Measurements from ENCODE around the gene RIC8A. TPM values are rescaled to one million over a fixed set of nuclear protein-coding genes. Genes with fewer than 3 reads are reported as not detected.

Gene RIC8A
- total RNA-seq, 1 donor from 2014 or later: 103 TPM

DNA sequence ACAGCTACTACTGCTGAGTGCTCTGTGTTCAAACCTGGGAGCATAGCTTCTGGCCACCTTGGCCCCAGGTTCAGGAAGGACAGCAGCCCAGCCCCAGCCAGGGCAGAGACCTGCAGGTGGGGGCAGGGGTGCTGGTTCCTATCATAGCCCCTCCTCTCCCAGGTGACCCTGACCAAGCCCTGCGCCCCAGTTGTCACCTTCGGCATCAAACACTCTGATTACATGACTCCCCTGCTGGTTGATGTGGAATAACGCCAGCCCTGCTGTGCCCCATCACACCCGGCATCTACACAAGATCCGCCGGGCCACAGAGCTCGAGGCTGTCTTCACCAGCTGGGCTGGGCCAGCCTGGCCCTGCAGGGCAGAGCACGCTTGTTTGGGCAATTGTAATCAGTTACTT, 7.7 kb upstream of the RIC8A start:
- TF ChIP-seq CTCF (IDR thresholded peaks at IDR 0.05): no peak
- Histone ChIP-seq H3K4me3 (no peak overlapping the region), H3K36me3 (peaks cover 34% of the 10 kb centered on the region), H3K4me1 (peaks cover 20% of the 10 kb centered on the region), H3K9me3 (no peaks in the 10 kb centered on the region), H3K27me3 (ENCODE audit: low read depth) (no peaks in the 10 kb centered on the region), H3K27ac (no peak overlapping the region)
- intact Hi-C loops (cut with DNase I): no loop called here
- no peak for ATAC-seq
- peak; percentile 35 for DNase-seq

DNA sequence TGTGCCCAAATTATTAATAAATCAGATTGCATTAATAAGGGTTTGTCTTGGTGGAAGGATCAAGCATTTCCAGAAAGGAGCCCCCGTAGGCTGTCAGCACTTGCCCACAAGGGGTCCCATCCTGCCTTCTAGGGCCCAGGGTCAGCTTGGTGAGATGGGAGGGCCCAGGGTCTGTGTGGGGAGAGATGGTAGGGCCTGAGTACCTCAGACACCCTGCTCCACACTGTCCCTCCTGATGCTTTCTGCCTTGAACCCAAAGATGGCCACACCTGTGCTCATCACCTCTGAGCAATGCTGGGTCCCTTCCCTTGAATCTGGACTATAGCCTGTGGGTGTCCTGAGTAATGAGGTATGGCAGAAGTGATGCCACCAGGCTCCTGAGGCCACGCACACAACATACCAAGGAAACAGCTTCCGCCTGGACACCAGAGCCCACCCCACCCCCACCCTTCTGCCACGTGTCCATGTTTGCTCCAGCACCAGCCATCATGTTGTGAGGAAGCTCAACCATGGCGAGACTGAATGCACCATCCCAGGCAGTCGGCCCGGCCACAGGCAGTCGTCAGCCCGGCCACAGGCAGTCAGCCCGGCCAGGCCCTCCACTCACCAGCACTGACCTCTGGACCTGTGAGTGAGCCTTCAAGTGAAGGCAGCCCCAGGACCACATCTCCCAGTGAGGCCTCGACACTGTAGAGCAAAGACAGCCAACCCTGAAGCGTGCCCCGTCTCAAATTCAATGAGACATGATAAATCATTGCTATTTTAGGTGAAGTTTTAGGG, 7.1 kb upstream of the RIC8A start:
- intact Hi-C loops (cut with DNase I): no loop called here
- peaks cover 40% of the 10 kb centered on the region for H3K36me3 ChIP-seq
- no peaks in the 10 kb centered on the region for H3K27me3 ChIP-seq (ENCODE audit: low read depth)
- peaks cover 25% of the 10 kb centered on the region for H3K4me1 ChIP-seq
- H3K4me3 ChIP-seq: no peak overlapping the region
- no peak for TF ChIP-seq CTCF (IDR thresholded peaks at IDR 0.05)
- ATAC-seq: no peak
- peak; percentile 40 for DNase-seq
- H3K9me3 ChIP-seq: no peaks in the 10 kb centered on the region
- no peak overlapping the region for H3K27ac ChIP-seq

DNA sequence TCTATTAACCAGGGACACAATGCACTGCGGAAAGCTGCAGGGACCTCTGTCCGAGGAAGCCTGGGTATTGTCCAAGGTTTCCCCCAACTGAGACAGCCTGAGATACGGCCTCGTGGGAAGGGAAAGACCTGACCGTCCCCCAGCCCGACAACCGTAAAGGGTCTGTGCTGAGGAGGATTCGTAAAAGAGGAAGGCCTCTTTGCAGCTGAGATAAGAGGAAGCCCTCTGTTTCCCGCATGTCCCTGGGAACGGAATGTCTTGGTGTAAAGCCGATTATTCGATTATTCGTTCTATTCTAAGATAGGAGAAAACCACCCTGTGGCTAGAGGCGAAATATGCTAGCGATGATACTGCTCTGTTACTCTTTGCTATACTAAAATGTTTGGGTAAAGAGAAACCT, 5.5 kb upstream of the RIC8A start:
- DNase-seq: peak; percentile 12
- Histone ChIP-seq H3K4me3 (no peak overlapping the region), H3K36me3 (peaks cover 45% of the 10 kb centered on the region), H3K27me3 (ENCODE audit: low read depth) (no peaks in the 10 kb centered on the region), H3K9me3 (no peaks in the 10 kb centered on the region), H3K27ac (no peak overlapping the region), H3K4me1 (peaks cover 37% of the 10 kb centered on the region)
- no peak for ATAC-seq
- TF ChIP-seq CTCF (IDR thresholded peaks at IDR 0.05): no peak
- intact Hi-C loops (cut with DNase I): no loop called here

DNA sequence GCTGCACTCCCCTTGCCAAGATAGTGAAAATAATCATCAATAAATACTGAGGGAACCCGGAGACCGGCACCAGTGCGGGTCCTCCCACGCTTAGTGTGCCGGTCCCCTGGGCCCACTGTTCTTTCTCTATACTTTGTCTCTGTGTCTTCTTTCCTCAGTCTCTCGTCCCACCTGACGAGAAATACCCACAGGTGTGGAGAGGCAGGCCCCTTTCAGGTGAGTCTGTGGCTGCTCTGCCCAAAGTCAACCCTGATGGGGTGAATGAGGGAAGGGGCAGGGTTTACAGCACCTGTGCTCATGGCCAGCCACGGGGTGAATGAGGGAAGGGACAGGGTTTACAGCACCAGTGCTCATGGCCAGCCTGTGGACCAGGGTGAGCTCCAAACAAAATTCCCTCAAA, 5.0 kb upstream of the RIC8A start:
- H3K36me3 ChIP-seq: peaks cover 45% of the 10 kb centered on the region
- H3K4me1 ChIP-seq: peaks cover 37% of the 10 kb centered on the region
- ATAC-seq (no peak), DNase-seq (peak; percentile 27)
- H3K9me3 ChIP-seq: no peaks in the 10 kb centered on the region
- no peak for TF ChIP-seq CTCF (IDR thresholded peaks at IDR 0.05)
- no peak overlapping the region for H3K27ac ChIP-seq
- H3K4me3 ChIP-seq: no peak overlapping the region
- H3K27me3 ChIP-seq (ENCODE audit: low read depth): no peaks in the 10 kb centered on the region
- intact Hi-C loops (cut with DNase I): no loop called here

DNA sequence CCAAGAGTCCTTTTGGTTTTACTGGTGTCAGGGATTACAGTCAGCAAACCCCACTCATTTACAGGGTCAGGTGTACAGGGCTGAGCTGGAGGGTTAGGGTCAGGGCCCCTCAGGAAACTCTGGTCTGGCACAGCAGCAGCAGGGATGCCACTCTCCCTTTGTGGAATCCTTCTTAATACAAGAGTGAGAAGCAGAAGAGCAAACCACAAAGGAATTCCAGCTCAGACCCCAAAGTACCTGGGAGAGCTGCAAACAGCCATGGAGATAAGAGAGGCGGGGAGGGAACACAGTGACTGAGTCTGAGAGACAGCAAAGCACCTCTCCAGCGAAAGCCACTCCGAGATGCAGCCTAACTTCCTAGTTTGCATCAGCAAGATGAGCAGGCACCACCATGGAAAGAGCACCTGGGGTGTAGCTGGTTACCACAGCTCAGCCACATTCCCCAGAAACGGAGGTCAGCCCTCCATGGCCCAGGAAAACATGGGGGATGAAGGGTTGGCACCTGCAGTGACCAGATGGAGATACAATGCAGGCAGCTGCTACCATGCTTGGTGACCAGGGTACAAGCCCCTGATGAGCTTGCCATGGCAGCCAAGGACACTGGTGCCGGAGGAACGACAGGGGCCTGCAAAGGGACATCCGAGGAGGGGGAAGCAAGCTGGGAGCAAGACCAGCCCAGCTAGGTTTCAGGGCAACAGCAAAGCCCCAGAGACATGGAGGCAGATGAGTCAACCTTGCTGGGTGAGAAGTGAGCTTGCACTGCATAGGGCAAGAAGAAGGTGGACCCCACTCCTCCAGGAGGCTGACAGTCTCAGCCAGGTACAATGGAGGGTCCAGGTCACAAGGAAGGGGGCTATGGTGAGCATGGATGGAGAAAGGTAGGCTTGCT, 4.2 kb upstream of the RIC8A start:
- DNase-seq: no peak
- Histone ChIP-seq H3K9me3 (no peaks in the 10 kb centered on the region), H3K27me3 (ENCODE audit: low read depth) (no peaks in the 10 kb centered on the region), H3K36me3 (peaks cover 45% of the 10 kb centered on the region), H3K4me1 (peaks cover 37% of the 10 kb centered on the region), H3K27ac (no peak overlapping the region), H3K4me3 (no peak overlapping the region)
- no peak for ATAC-seq
- intact Hi-C loops (cut with DNase I): no loop called here
- no peak for TF ChIP-seq CTCF (IDR thresholded peaks at IDR 0.05)
